Cardiac muscle cell (in vitro differentiated cells and primary cell): ENCODE measurements around the gene SCTR. TPM values are rescaled to one million over a fixed set of nuclear protein-coding genes. Genes with fewer than 3 reads are reported as not detected.

ENCODE experiments used
- DNase-seq, 2 donors: peaks; one replicate each; pipeline versions ENCODE4 v3.0.0 to v3.0.0-alpha.2; 2010 to 2017; ENCODE audit warnings: low read depth in 1 of 2, low spot score in 1 of 2
- H3K27ac ChIP-seq: fragments of 200-600 bp; sonication (generic); 2 replicates; pipeline ENCODE4 v1.5.1; 2016
- H3K27me3 ChIP-seq: fragments of 200-600 bp; sonication (generic); 2 replicates; pipeline ENCODE4 v1.6.0; 2016; ENCODE audit warnings: control low read depth
- H3K36me3 ChIP-seq: fragments of 200-600 bp; sonication (generic); 2 replicates; pipeline ENCODE4 v1.5.1; 2016; ENCODE audit warnings: control low read depth
- H3K4me1 ChIP-seq: fragments of 200-600 bp; sonication (generic); 2 replicates; pipeline ENCODE4 v1.8.1; 2017; ENCODE audit warnings: low read depth, mild to moderate bottlenecking, mixed run types
- H3K4me3 ChIP-seq: fragments of 200-600 bp; sonication (generic); 2 replicates; pipeline ENCODE4 v1.5.1; 2016; ENCODE audit warnings: mild to moderate bottlenecking
- H3K9me3 ChIP-seq: fragments of 200-600 bp; sonication (generic); 2 replicates; pipeline ENCODE4 v1.5.1; 2017; ENCODE audit warnings: low read depth, mild to moderate bottlenecking, control low read depth
- polyA plus RNA-seq: library from polyadenylated mRNA; unstranded; fragments of >200 nt; fragmentation: Nextera tagmentation; extraction: Ambion mirVana; gene quantifications from 2 replicates; pipeline ENCODE4 v1.2.1, GENCODE V29; 2016
- total RNA-seq: library from RNA; depleted of rRNA; stranded (reverse); fragments of >200 nt; gene quantifications from 2 replicates; pipeline ENCODE4 v1.2.3, GENCODE V29; 2016
- TF ChIP-seq, protein P1 (sequence below): IDR thresholded peaks from 2 replicates; pipeline ENCODE4 v1.5.1; 2012; ENCODE audit warnings: low read depth, mild to moderate bottlenecking, low read length

SCTR gene
- total and polyA plus RNA-seq, 2 experiments from 2014 or later, result 0.09 TPM; not detected in 1

DNA sequence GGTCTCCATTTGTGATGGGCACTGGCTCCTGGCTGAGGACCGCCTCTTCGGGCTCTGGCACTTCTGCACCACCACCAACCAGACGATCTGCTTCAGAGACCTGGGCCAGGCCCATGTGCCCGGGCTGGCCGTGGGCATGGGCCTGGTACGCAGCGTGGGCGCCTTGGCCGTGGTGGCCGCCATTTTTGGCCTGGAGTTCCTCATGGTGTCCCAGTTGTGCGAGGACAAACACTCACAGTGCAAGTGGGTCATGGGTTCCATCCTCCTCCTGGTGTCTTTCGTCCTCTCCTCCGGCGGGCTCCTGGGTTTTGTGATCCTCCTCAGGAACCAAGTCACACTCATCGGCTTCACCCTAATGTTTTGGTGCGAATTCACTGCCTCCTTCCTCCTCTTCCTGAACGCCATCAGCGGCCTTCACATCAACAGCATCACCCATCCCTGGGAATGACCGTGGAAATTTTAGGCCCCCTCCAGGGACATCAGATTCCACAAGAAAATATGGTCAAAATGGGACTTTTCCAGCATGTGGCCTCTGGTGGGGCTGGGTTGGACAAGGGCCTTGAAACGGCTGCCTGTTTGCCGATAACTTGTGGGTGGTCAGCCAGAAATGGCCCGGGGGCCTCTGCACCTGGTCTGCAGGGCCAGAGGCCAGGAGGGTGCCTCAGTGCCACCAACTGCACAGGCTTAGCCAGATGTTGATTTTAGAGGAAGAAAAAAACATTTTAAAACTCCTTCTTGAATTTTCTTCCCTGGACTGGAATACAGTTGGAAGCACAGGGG is 87.1 kb downstream of the SCTR start:
- TF ChIP-seq, protein P1, sequence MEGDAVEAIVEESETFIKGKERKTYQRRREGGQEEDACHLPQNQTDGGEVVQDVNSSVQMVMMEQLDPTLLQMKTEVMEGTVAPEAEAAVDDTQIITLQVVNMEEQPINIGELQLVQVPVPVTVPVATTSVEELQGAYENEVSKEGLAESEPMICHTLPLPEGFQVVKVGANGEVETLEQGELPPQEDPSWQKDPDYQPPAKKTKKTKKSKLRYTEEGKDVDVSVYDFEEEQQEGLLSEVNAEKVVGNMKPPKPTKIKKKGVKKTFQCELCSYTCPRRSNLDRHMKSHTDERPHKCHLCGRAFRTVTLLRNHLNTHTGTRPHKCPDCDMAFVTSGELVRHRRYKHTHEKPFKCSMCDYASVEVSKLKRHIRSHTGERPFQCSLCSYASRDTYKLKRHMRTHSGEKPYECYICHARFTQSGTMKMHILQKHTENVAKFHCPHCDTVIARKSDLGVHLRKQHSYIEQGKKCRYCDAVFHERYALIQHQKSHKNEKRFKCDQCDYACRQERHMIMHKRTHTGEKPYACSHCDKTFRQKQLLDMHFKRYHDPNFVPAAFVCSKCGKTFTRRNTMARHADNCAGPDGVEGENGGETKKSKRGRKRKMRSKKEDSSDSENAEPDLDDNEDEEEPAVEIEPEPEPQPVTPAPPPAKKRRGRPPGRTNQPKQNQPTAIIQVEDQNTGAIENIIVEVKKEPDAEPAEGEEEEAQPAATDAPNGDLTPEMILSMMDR, result no peak
- H3K9me3 ChIP-seq, result no peaks in the 10 kb centered on the region

DNA sequence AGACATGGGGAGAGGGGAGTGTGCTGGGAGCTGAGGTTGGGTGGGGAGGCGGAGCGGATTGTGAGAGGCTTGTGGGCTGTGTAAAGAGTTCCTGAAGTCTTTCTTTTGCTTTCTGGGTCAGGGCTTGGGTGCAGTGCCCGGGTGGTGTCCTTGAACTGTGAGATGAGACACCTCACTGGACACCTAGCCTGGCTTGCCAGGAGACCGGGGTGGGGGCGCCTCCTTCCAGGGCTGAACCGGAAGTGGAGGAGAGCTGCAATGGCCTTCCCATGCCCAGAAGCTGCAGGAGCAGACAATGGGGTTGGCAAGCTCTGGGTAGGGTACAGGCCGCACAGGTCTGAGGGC is 88.4 kb downstream of the SCTR start:
- peaks cover 3% of the 10 kb centered on the region for H3K4me1 ChIP-seq
- TF ChIP-seq, protein P1, result no peak
- no peaks in the 10 kb centered on the region for H3K36me3 ChIP-seq
- no peaks in the 10 kb centered on the region for H3K9me3 ChIP-seq
- H3K27ac ChIP-seq, result no peak overlapping the region
- no peak overlapping the region for H3K4me3 ChIP-seq
- no peaks in the 10 kb centered on the region for H3K27me3 ChIP-seq
- no peak for DNase-seq

More for the DNA sequence above, 87.1 kb downstream of the SCTR start:
- no peak overlapping the region for H3K4me3 ChIP-seq
- DNase-seq, result no peak
- no peaks in the 10 kb centered on the region for H3K27me3 ChIP-seq
- H3K4me1 ChIP-seq, result peaks cover 3% of the 10 kb centered on the region
- no peaks in the 10 kb centered on the region for H3K36me3 ChIP-seq
- H3K27ac ChIP-seq, result no peak overlapping the region

DNA sequence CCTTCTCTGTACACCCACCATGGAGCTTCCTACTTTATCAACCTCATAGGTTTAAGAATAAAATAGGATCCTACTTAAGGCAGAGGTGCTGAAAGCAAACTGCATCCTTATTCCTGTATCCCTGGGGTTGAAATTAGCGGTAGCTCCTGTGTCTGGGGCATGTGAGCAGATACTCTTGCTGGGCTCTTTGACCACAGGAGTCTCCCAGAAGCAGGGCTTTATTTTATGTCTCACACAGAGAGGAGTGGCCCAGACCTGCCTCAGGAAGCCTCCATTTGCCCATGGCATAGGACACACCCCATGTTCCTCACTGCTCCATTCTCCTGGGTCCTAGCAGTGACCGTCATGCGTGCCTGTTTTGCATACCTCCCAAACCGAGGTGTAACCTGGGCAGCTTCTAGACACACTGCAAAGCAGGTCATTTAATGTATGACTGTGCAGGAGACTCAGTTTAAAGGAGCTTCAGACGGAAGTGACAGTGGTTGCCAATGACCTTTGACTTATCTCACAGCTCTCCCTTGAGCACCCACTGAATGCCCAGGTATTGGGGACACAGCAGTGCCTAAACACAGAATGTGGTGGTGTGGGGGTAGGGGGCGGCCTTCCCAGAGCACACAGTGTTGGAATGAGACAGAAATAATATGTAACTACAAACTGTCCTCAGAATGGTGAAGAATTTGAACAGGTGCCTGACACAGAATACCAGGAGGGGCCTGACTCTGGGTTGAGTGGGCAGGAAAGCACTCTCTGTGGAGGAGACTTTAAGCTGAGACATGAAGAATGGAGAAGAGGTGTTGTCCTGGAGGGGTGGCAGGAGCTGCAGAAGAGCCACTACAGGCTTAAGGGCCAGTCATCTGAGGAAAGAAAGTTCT is 89.0 kb downstream of the SCTR start:
- H3K4me1 ChIP-seq, result peaks cover 3% of the 10 kb centered on the region
- no peak overlapping the region for H3K4me3 ChIP-seq
- TF ChIP-seq, protein P1, result no peak
- no peak overlapping the region for H3K27ac ChIP-seq
- H3K36me3 ChIP-seq, result no peaks in the 10 kb centered on the region
- no peaks in the 10 kb centered on the region for H3K27me3 ChIP-seq
- no peaks in the 10 kb centered on the region for H3K9me3 ChIP-seq
- DNase-seq, result no peak

DNA sequence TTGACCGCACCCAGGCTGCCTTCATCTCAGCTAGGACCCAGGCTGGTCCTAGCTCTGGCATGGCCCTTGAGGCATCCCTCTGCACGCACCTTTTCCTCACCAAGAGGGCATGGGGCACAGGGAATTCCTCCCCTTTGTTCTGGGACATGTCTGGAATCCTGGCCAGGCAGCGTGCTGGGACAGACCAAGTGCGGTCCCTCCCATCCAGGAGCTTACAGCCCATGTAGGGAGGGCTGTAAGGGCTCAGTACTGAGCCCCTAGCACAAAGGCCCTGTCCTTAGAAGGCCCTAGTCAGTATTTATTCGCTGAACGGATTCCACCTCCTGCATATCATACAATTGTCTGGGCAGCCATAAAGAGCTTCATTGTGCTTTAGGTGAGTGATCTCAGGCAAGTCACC is 89.6 kb downstream of the SCTR start:
- H3K4me1 ChIP-seq, result peaks cover 7% of the 10 kb centered on the region
- DNase-seq, result no peak
- TF ChIP-seq, protein P1, result no peak
- H3K4me3 ChIP-seq, result no peak overlapping the region
- H3K36me3 ChIP-seq, result no peaks in the 10 kb centered on the region
- H3K27me3 ChIP-seq, result no peaks in the 10 kb centered on the region
- H3K9me3 ChIP-seq, result no peaks in the 10 kb centered on the region
- no peak overlapping the region for H3K27ac ChIP-seq

DNA sequence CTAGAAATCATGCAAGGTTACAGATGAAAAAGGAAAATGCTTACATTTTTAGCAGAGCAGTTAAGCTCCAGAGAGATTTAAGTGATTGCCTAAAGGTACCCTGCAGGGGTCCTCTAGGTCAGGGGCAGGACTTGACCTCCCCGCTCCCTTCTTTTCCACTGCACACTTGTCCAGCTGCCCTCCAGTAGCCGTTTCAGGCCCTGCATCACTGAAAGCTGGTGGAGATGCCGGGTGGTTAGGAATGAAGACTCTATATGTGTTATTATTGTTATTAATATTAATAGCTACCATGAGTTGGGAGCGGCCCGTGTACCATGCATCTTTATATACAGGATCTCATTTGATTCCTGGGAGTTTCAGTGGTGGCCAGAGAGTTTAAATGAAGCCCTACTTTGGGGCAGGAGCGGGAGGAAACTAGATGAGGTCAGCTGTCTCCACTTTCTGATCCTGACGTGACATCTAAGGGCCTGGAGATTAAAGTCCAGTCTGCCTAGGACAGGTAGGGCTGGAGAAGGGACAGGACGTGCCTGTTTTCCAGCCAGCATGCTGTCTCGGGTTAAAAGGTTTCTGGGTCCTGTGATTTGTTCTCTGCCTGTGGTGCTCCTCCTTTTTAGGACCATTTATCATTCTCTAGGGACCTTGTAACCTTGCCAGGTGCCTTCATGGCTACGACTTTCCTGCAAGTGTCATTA is 90.5 kb downstream of the SCTR start:
- TF ChIP-seq, protein P1, result no peak
- no peaks in the 10 kb centered on the region for H3K27me3 ChIP-seq
- DNase-seq, result no peak

More for the DNA sequence above, 90.5 kb downstream of the SCTR start:
- no peaks in the 10 kb centered on the region for H3K36me3 ChIP-seq
- no peak overlapping the region for H3K4me3 ChIP-seq
- H3K9me3 ChIP-seq, result no peaks in the 10 kb centered on the region
- H3K4me1 ChIP-seq, result peaks cover 15% of the 10 kb centered on the region
- H3K27ac ChIP-seq, result no peak overlapping the region
